Activated T-helper 1 cell treated with anti-CD3 and anti-CD28 coated beads, Interleukin-12 subunit alpha, Interleukin-12 subunit beta, Interleukin-2, Interleukin-4 antibody, amounts not matched to agents 30 ng/mL and 10 ng/mL and 1 ng/mL, durations not matched to agents 14 hours and 24 hours and 36 hours (primary cell): Measurements from ENCODE around the gene TRIM15. TPM values are rescaled to one million over a fixed set of nuclear protein-coding genes. Genes with fewer than 3 reads are reported as not detected.

Experiments
- DNase-seq: peaks from one replicate; pipeline ENCODE4 v3.0.0; 2021; ENCODE audit warnings: low spot score
- H3K27ac Mint-ChIP-seq: one replicate; pipeline ENCODE4 v1.8.0; 2021; ENCODE audit warnings: mild to moderate bottlenecking, mixed read lengths
- H3K27me3 Mint-ChIP-seq: one replicate; pipeline ENCODE4 v1.8.0; 2022; ENCODE audit warnings: mild to moderate bottlenecking, moderate library complexity, mixed read lengths; ENCODE audit not compliant: insufficient read depth
- H3K36me3 Mint-ChIP-seq: one replicate; pipeline ENCODE4 v1.8.0; 2021; ENCODE audit warnings: low read depth, mixed read lengths
- H3K4me1 Mint-ChIP-seq: one replicate; pipeline ENCODE4 v1.8.0; 2021; ENCODE audit warnings: low read depth, mixed read lengths
- H3K4me3 Mint-ChIP-seq: one replicate; pipeline ENCODE4 v1.8.0; 2021; ENCODE audit warnings: mild to moderate bottlenecking, moderate library complexity, mixed read lengths
- H3K9me3 Mint-ChIP-seq: one replicate; pipeline ENCODE4 v1.8.0; 2021; ENCODE audit warnings: mixed read lengths
- intact Hi-C: fragments of 100-400 bp; cut with micrococcal nuclease; formaldehyde crosslinking; loops from one replicate; pipeline ENCODE4 v1.15.1; 2024
- total RNA-seq: library from RNA; stranded (reverse); gene quantifications from 2 replicates; pipeline ENCODE4 v1.2.3, GENCODE V29; 2022

TRIM15 gene
- total RNA-seq, 1 donor from 2014 or later = 0.39 TPM

- intact Hi-C loops = no loop called here
- Mint-ChIP-seq H3K4me3 (no peak overlapping the region), H3K36me3 (no peaks in the 10 kb centered on the region), H3K27me3 (peaks cover 40% of the 10 kb centered on the region), H3K9me3 (peaks cover 20% of the 10 kb centered on the region), H3K4me1 (peaks cover 5% of the 10 kb centered on the region), H3K27ac (no peak overlapping the region)
- DNase-seq = no peak
Measured at GRCh38 chr6:30178837-30179236, 15.5 kb downstream of the TRIM15 start.

GRCh38 chr6:30180145-30180544, 16.8 kb downstream of the TRIM15 start:
- intact Hi-C loops = no loop called here
- Mint-ChIP-seq H3K27ac (no peak overlapping the region), H3K27me3 (peaks cover 34% of the 10 kb centered on the region), H3K4me3 (no peak overlapping the region), H3K4me1 (peaks cover 5% of the 10 kb centered on the region), H3K36me3 (peaks cover 5% of the 10 kb centered on the region), H3K9me3 (peaks cover 20% of the 10 kb centered on the region)
- DNase-seq = no peak

GRCh38 chr6:30184417-30185031, 21.2 kb downstream of the TRIM15 start:
- intact Hi-C loops = no loop called here
- H3K27ac Mint-ChIP-seq = no peak overlapping the region

GRCh38 chr6:30185846-30186484, 22.6 kb downstream of the TRIM15 start:
- Mint-ChIP-seq H3K4me1 (no peaks in the 10 kb centered on the region), H3K27ac (no peak overlapping the region), H3K27me3 (no peaks in the 10 kb centered on the region), H3K9me3 (peaks cover 5% of the 10 kb centered on the region), H3K4me3 (no peak overlapping the region), H3K36me3 (peaks cover 46% of the 10 kb centered on the region)
- no peak for DNase-seq
- intact Hi-C loops = no loop called here

More at GRCh38 chr6:30184417-30185031, 21.2 kb downstream of the TRIM15 start:
- DNase-seq = no peak
- Mint-ChIP-seq H3K4me3 (no peak overlapping the region), H3K27me3 (no peaks in the 10 kb centered on the region), H3K9me3 (peaks cover 12% of the 10 kb centered on the region), H3K36me3 (peaks cover 34% of the 10 kb centered on the region), H3K4me1 (no peaks in the 10 kb centered on the region)

- H3K27ac Mint-ChIP-seq = no peak overlapping the region
- H3K27me3 Mint-ChIP-seq = no peaks in the 10 kb centered on the region
- H3K4me1 Mint-ChIP-seq = no peaks in the 10 kb centered on the region
- H3K9me3 Mint-ChIP-seq = no peaks in the 10 kb centered on the region
- intact Hi-C loops = no loop called here
- peaks cover 51% of the 10 kb centered on the region for H3K36me3 Mint-ChIP-seq
- no peak for DNase-seq
- H3K4me3 Mint-ChIP-seq = no peak overlapping the region
Measured at GRCh38 chr6:30188541-30188940, 25.2 kb downstream of the TRIM15 start.

GRCh38 chr6:30192076-30192475, 28.7 kb downstream of the TRIM15 start:
- Mint-ChIP-seq H3K9me3 (no peaks in the 10 kb centered on the region), H3K27me3 (no peaks in the 10 kb centered on the region), H3K4me1 (no peaks in the 10 kb centered on the region), H3K27ac (no peak overlapping the region), H3K4me3 (no peak overlapping the region), H3K36me3 (peaks cover 44% of the 10 kb centered on the region)
- intact Hi-C loops = no loop called here
- no peak for DNase-seq

- H3K27ac Mint-ChIP-seq = no peak overlapping the region
- no peak for DNase-seq
- H3K4me1 Mint-ChIP-seq = peaks cover 8% of the 10 kb centered on the region
- intact Hi-C loops = no loop called here
- no peak overlapping the region for H3K4me3 Mint-ChIP-seq
- H3K27me3 Mint-ChIP-seq = no peaks in the 10 kb centered on the region
- H3K36me3 Mint-ChIP-seq = peaks cover 40% of the 10 kb centered on the region
- H3K9me3 Mint-ChIP-seq = no peaks in the 10 kb centered on the region
Measured at GRCh38 chr6:30194797-30195690, 31.7 kb downstream of the TRIM15 start.

GRCh38 chr6:30195951-30196350, 32.6 kb downstream of the TRIM15 start:
- intact Hi-C loops = no loop called here
- DNase-seq = no peak
- no peaks in the 10 kb centered on the region for H3K27me3 Mint-ChIP-seq
- no peak overlapping the region for H3K27ac Mint-ChIP-seq
- H3K36me3 Mint-ChIP-seq = peaks cover 38% of the 10 kb centered on the region
- H3K9me3 Mint-ChIP-seq = no peaks in the 10 kb centered on the region
- no peak overlapping the region for H3K4me3 Mint-ChIP-seq
- peaks cover 15% of the 10 kb centered on the region for H3K4me1 Mint-ChIP-seq

- H3K9me3 Mint-ChIP-seq = no peaks in the 10 kb centered on the region
- H3K27ac Mint-ChIP-seq = no peak overlapping the region
- intact Hi-C loops = no loop called here
- no peak overlapping the region for H3K4me3 Mint-ChIP-seq
- DNase-seq = no peak
- H3K27me3 Mint-ChIP-seq = no peaks in the 10 kb centered on the region
- peaks cover 38% of the 10 kb centered on the region for H3K36me3 Mint-ChIP-seq
- peaks cover 19% of the 10 kb centered on the region for H3K4me1 Mint-ChIP-seq
Measured at GRCh38 chr6:30196376-30196775, 33.0 kb downstream of the TRIM15 start.

- Mint-ChIP-seq H3K27me3 (no peaks in the 10 kb centered on the region), H3K9me3 (no peaks in the 10 kb centered on the region), H3K4me1 (peaks cover 30% of the 10 kb centered on the region), H3K27ac (no peak overlapping the region), H3K36me3 (peaks cover 44% of the 10 kb centered on the region), H3K4me3 (no peak overlapping the region)
- no peak for DNase-seq
- intact Hi-C loops = no loop called here
Measured at GRCh38 chr6:30198166-30199084, 35.1 kb downstream of the TRIM15 start.

- Mint-ChIP-seq H3K9me3 (no peaks in the 10 kb centered on the region), H3K36me3 (peaks cover 45% of the 10 kb centered on the region), H3K27ac (no peak overlapping the region), H3K4me3 (no peak overlapping the region), H3K4me1 (peaks cover 38% of the 10 kb centered on the region), H3K27me3 (no peaks in the 10 kb centered on the region)
- intact Hi-C loops = no loop called here
- DNase-seq = no peak
Measured at GRCh38 chr6:30200551-30201281, 37.4 kb downstream of the TRIM15 start.

GRCh38 chr6:30202366-30202765, 39.0 kb downstream of the TRIM15 start:
- no peaks in the 10 kb centered on the region for H3K9me3 Mint-ChIP-seq
- H3K27ac Mint-ChIP-seq = no peak overlapping the region

More at GRCh38 chr6:30202366-30202765, 39.0 kb downstream of the TRIM15 start:
- H3K36me3 Mint-ChIP-seq = peaks cover 34% of the 10 kb centered on the region
- DNase-seq = no peak
- H3K4me1 Mint-ChIP-seq = peaks cover 37% of the 10 kb centered on the region
- no peak overlapping the region for H3K4me3 Mint-ChIP-seq
- intact Hi-C loops = no loop called here
- no peaks in the 10 kb centered on the region for H3K27me3 Mint-ChIP-seq
